GM18873 (cell line): Measurements from ENCODE around the gene DERA.
"Not testable (repeated sequence)": the region's sequence is repeated elsewhere in the genome, so short reads cannot be mapped to it uniquely, and the experiment has no call there.

Experiments
- ATAC-seq: cut with Tn5 transposase; IDR thresholded peaks from one replicate; pipeline ENCODE4 v1.9.1; 2021; ENCODE audit warnings: mild to moderate bottlenecking, moderate library complexity, moderate number of reproducible peaks; ENCODE audit not compliant: unreplicated experiment, low FRiP score

The DERA gene

DNA sequence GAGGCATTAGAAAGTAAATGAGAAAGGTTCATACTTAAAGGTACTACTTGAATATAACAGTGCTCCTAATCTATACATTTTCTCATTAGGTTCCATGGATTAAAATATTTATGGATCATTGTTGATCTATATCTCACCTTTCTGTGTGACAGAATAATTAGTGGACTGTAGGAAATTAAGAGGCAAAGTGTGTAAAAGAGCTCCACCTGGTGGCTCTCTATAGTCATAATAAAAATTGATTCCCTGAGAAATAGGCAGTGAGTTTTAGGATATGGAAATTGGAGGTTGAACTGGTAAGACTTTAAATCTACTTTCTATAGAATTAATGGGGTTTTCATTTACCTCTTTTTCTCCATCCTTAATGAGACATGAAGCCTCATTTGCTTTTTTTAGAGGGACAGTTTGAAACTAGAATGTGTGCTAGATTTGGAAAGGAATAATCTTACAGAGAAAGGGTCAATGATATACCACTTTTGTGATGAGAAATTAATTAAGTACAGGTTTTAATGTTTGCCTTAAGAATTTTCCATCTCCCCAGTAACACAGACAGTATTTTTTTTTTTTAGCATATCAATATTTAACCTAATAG, 11.8 kb upstream of the DERA start:
- ATAC-seq, result no peak

GRCh38 chr12:15904378-15904920, 6.7 kb upstream of the DERA start:
- ATAC-seq, result no peak

GRCh38 chr12:15910468-15910863, 666 bp upstream of the DERA start:
- ATAC-seq, result no peak

- not testable (repeated sequence) for ATAC-seq
Observed at GRCh38 chr12:15911931-15912330, 799 bp downstream of the DERA start.

DNA sequence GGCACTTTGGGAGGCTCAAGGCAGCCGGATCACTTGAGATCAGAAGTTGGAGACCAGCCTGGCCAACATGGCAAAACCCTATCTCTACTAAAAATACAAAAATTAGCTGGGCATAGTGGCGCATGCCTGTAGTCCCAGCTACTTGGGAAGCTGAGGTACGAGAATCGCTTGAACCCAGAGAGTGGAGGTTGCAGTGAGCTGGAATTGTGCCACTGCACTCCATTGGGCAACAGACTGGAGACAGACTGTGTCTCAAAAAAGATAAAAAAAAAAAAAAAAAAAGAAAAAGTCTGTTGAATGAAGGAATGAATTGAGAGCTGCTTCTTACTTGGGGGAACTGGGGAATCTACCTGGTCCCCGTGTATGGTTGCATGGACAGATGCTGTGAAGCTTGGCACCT, 3.0 kb downstream of the DERA start:
- not testable (repeated sequence) for ATAC-seq

DNA sequence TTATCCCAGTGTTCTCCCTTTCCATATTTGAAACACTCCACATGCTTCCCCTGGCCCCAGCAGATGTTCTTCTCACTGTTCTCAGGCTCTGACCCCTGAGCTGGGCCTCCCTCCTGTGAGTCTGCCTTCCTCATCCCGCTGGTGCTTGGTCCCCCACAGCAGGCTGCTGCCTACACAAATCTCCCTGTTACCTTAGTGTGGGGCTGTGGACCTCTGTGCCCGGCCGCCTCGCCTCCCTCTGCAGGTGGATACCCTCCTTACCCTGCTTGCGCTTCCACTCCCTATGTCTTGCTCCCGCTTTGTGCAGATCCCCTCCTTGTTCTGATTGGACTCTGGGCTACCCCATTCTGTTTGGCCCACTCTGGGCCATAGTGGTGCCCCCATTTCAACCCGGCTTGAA, 6.9 kb downstream of the DERA start:
- ATAC-seq, result no peak

DNA sequence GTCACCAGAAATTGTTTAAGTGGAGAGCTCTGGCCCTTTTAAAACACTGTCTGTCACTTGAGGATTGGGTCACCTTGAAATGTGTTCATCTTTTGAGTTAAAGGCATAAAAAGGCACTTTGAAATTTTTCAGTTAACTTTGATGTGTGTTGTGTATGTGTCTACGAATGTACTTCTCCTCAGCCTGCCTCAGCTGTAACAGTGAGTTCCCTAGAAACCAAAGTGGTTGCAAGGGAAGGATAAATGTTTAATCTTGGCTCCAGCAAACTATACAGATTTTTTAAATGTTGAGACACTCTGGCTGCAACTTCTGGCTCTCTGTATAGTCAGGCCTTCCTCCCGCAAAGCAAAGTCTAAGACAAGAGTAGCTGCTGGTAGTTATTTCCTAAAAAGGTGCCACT, 8.3 kb downstream of the DERA start:
- ATAC-seq, result no peak

GRCh38 chr12:15924956-15925355, 13.8 kb downstream of the DERA start:
- no peak for ATAC-seq

GRCh38 chr12:15928346-15928745, 17.2 kb downstream of the DERA start:
- ATAC-seq, result no peak

- ATAC-seq, result no peak
Observed at GRCh38 chr12:15928870-15929571, 17.9 kb downstream of the DERA start.

GRCh38 chr12:15931590-15932053, 20.5 kb downstream of the DERA start:
- peak; percentile 54 for ATAC-seq

DNA sequence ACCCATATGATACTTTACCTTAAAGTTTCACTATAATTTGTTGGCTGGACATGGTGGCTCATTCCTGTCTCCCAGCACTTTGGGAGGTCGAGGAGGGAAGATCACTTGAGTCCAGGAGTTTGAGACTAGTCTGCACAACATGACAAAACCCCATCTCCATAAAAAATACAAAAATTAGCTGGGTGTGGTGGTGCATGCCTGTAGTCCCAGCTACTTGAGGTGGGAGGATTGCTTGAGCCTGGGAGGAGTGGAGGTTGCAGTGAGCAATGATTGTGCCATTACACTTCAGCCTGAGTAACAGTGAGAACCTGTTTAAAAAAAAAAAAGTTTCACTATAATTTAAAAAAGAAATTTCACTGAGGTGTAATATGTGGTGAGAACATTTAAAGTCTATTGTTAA, 21.2 kb downstream of the DERA start:
- no peak for ATAC-seq

DNA sequence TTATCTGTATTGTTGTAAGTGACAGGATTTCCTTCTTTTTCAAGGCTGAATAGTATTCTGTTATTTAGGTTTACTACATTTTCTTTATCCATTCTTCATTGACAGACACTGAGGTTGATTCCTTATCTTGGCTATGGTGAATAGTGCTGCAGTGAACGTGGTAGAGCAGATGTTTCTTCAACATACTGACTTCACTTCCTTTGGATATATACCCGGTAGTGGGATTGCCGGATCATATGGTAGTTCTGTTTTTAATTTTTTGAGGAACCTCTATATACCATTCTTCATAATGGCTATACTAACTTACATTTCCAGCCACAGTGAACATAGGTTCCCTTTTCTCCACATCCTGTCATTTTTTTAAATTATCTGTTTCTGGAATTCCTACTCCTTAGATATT, 21.8 kb downstream of the DERA start:
- no peak for ATAC-seq

DNA sequence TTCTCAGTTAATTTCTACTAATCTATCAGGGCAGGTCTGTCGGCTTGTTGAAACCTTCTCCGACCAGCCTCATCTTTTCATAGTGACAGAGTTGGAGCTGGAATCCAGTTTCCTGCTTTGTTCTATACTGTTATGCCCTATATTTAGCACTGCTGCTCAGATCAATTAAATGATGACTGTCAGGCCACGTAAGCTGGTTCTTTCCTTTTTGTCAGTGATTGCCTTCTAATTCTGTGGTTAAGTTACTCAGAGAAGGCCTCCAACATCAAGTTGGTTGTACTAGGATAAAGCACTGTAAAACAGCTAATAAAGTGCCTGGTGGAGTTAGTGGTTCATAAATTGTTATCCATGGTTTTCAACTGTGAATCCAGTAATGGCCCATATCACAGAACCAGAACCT, 22.6 kb downstream of the DERA start:
- no peak for ATAC-seq

DNA sequence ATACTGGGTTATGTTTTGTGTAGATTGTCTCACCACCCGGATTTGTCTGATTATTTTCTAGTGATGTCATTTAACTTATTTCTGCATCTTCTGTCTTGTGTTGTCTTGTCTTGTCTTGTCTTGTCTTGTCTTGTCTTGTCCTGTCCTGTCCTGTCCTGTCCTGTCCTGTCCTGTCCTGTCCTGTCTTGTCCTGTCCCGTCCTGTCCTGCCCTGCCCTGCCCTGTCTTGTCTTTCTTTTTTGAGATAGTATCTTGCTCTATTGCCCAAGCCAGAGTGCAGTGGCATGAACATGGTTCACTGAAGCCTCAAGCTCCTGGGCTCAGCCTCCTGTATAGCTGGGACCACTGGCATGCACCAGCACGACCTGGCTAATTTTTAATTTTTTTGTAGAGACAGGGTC, 25.6 kb downstream of the DERA start:
- ATAC-seq, result no peak

DNA sequence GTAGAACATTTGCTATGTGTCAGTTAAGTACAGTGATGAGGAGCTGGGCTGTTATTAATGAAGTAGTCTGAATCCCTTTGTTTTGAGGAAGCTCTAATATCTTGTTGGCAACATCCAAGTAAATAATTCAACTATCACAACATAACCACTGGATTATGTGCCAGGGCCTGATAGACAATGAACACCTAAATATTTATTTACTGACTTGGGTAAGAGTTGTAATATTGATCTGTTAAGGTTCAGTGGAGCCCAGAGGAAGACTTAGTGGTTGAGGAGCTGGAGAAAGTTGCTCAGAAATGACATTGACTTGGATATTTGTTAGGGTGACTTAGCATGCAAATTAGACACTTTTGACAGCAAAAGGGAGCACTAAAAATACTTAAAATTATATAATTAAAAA, 26.8 kb downstream of the DERA start:
- ATAC-seq, result no peak

DNA sequence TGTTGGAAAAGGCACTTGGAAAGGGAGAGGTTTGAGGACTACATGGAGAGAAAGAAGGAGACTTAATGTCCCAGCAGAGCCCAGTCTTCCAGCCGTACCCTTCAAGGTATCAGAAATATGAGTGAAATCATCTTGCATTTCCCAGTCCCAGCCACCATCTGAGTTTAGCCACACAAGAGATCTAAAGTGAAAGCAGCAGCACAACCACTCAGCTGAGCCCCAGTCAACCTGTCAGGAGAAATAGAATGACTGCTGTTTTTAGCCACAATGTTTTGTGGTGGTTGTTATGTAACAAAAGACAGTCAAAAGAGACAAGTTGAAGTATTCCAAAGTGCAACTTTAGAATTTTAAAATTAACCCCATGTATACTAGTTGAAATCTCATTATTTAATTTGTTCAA, 28.0 kb downstream of the DERA start:
- no peak for ATAC-seq

GRCh38 chr12:15942475-15942874, 31.3 kb downstream of the DERA start:
- ATAC-seq, result no peak

DNA sequence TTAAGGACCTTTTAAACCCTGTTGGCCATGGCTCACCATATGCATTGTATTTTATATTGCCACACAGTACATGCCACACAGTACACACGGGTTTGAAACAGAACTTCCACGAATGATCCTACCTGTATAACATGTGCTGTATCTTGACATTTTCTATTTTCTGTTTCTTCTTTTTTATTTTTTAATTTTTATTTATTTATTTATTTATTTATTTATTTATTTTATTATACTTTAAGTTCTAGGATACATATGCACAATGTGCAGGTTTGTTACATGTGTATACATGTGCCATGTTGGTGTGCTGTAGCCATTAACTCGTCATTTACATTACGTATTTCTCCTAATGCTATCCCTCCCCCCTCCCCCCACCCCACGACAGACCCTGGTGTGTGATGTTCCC, 32.4 kb downstream of the DERA start:
- ATAC-seq, result not testable (repeated sequence)

- not testable (repeated sequence) for ATAC-seq
Observed at GRCh38 chr12:15948461-15948860, 37.3 kb downstream of the DERA start.

- ATAC-seq, result no peak
Observed at GRCh38 chr12:15955281-15955680, 44.1 kb downstream of the DERA start.

- ATAC-seq, result no peak
Observed at GRCh38 chr12:15956010-15956409, 44.9 kb downstream of the DERA start.
